ENCODE results near the gene SLC2A13.

The SLC2A13 gene

DNA sequence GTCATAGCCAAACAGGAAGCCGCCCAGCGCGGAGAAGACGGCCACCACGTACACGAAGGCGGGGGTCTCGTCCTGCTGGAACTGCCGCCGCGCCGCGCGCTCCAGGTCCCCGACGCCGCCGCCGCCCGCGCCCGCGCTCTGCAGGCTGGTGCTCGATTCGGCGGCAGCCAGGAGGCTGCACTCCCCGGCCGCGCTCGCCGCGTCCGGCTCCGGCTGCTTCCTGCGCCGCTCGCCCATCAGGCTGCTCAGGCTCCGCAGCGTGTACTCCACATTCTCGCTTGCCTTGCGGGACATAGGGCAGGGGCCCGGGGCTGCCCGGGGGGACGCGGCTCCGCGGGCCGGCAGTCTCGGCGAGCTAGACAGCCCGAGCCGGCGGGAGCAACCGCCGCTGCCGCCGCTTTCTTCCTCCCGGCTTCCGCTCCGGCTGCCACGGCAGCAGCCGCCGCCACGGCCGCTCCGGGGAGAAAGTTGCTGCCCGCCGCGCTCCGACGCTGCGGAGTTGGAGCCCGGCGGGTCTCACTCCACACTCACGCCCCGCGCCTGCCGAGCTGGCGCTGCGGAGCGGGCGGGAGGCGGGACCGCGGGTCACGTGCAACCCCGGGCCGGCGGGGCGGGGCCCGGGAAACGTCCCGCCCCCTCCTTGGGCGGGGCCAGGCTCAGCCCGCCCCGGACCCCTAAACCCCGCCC is at the start of gene SLC2A13:
Gene SLC2A13 (minus strand): TSS at position 567 of the 687 bp plus-strand sequence. CDS start 273 bp downstream, at position 294.
- FAIRE-seq = no peak

DNA sequence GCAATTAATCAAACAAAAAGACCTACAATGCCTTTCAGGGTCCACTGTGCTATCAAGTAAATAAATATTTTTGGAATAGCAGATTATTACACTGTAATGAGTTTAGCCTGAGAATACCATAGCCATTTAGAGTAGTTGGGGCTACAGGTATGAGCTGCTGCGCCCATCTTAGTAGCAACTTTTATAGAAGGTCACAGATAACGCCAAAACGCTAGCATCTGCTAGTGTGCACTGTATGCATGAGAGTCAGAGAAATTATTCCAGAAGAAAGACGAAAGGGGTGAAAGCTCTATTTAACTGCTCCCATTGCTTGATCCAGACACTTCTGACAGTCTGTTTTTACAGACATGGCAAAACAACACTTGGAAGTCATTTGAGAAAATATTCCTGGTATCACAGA is 48.5 kb upstream of the SLC2A13 start:
- FAIRE-seq = no peak

DNA sequence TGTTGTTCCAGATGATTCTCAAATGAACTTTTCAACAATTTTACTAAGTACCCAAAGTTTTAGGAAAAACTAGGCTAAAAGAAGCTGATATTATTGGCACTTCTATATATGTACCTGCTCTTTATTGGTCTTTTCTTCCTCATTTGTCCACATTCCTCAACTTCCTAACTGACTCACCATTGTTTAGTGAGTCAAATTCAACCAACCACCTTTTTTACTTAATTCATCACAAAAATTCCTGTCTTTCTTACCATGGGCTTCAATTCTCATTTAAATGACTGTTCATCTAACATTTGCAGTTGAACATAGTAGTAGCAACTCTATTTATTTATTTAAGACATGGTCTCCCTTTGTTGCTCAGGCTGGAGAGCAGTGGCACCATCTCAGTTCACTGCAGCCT is 47.6 kb upstream of the SLC2A13 start:
- no peak for FAIRE-seq

DNA sequence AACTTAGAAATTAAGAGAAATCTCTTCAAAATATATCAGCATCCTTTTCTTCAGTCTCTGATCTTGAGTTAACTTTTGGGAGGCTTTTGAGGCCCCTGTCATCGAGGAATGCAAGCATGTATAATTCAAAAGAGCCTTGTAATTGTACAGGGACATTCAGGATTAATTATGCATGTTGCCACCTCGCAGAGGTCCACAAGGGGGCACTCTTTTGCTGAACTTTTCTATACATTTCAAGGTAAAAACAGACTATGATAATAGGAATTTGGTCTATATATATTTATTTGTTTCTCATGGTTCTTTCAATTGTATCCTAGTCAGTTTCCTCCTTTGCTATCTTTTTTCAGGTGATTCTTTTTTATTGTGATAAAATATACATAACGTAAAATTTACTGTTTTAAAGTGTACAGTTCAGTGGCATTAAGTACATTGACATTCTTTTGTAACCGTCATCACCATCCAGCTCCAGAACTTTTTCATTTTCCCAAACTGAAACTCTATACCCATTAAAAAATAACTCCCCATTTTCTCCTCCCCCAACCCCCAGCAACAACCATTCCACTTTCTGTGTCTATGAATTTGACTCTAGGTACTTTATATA is 47.0 kb upstream of the SLC2A13 start:
- peak; percentile 92 for FAIRE-seq

DNA sequence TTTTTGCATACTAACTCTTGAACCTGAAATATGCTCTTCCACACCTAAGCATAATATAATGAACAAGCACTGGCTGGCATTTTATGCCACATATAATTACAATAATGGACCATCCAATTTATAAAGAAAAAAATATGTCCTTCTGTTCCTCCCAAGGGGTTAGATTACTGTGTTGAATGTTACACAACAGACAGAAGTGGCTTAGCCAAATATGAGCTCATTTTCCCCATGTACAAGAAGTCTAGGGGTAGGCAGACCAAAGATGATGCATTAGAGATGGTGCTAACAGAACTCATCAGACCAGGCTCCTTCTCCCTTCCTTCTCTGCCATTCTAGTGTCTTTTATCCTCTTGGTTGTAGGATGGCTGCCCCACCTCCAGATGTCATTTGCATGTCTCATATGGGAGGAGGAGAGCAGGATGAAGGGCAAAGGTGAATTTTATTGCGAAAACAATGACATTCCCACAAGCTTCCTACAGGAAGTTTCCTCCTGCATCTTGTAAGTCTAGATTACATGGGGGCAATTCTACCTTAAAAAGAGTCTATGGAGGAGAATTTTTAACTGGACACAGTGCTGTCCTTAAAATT is 43.9 kb upstream of the SLC2A13 start:
- FAIRE-seq = no peak

DNA sequence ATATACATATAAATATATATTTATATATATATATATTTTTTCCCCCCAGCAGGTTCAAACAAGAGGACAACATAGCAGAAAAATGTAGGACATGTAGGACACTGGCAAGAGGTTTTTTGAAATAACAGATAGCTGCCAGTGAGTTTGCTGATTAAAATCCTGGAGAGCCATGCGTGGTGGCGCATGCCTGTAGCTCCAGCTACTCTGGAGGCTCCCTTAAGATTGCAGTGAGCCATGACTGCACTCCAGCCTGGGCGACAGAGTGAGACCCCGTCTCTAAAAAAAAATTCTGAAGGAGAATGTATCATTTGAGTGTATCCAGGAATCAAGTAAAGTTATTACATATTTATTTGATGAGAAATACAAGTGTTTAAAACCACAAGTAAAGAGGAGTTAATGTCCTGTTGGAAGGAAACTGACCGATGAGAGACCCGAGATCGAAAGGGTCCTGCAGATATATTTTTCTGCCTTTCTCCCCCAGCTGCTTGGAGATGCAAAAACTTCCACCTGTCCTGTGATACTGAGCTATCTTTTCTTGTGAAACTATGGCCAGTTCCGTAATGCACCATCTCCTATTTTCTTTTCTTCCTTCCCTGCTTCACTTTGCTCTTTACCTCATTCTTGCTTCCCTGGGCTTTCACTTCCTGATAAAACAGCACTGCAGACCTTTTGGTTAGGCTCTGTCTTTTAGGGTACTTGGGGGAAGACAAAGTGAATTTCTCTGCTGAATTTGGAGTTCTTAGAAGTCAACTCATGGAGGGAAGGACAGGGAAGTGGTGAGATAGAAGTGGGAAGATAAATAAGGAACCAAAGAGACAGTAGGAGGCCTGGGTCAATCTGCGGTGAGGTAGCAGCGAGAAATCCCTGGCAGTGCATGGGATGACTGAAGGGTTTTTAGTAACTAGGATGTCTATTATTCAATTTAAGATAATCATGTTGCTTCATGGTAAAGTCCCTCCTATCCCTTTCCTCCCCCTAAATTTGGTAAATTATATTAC is 41.2 kb upstream of the SLC2A13 start:
- FAIRE-seq = no peak

DNA sequence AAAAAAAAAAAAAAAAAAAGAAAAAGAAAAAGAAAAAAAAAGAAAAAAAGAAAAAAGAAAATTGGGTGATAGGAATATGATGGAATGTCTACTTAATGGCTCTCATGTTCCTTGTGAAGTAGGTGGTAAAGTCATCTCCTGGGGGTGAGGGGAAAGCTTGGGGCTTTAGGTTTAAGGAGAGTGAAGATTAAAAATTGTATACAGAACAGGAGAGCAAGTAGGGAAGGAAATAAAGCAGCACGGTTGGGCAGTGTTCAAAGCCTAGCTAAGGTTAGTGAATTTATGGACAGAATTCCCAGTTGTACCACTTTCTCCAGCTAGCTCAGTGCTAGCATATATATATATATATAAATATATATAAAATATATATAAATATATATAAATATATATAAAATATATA is 40.0 kb upstream of the SLC2A13 start:
- FAIRE-seq = no peak

DNA sequence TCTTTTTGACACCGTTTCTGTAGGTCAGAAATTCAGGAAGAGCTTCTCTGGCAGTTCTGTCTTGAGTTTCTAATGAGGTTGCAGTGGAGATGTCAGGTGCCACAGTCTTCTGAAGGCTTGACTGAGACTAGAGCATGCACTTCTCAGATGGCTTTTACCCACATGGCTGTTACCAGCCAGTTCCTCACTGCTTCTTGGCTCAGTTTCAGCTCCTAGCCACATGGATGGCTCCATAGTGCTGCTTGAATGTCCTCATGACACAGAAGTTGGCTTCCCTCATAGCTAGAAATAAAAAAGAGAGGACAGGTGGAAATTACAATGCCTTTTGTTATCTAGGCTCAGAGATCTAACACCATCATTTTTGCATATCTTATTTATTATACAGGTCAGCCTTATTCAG is 38.1 kb upstream of the SLC2A13 start:
- FAIRE-seq = no peak

DNA sequence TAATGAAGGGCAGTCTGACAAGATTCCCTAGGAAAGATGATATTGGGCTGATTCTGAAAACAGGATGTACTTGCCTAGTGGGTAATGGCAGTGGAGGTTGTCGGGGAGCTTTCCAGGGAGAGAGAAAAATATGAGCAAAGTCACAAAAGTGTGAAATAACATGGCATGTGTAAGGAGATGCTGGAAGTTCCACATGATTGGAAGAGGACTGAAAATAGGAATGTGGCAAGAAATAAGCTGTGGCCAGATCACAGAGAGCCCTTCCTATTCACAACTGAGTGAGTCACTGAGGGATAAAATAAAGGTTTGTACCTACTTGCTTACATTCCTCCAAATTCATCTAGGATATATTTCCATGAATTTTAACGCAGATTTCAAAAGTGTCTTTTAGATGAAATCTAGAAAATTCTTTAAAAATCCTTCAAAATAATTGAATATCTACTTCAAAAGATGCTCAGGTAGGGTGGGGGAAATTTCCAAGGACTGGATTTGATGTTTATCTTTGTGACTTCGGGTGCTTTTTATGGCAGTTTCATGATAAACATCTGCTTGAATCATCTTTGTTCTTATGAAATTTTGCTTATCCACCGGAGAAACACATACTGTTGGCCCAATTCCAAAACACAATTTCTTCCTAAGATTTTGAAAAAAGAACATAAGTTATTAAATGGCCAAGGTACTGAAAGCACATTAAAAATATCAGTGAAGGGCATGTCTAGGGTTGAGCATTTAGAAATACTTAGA is 36.3 kb upstream of the SLC2A13 start:
- FAIRE-seq = no peak

DNA sequence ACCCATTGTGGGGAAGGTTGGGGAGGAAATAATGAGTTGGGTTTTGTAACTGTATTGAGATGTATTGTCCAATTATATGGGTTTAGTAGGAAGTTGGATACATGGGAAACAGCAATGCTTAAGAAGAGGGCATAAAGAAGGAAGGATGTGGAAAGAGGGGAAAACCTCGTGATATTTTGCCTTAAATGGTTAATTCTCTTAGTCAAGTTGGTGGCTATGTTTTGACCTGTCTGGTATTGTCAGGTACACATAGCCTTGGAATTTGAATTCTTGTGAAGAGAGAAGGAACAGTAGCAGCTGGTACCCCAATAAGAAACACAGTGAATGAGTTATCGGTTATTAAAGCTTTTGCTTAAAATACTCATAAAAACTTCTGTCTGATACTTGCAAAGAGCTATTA is 32.6 kb upstream of the SLC2A13 start:
- no peak for FAIRE-seq

DNA sequence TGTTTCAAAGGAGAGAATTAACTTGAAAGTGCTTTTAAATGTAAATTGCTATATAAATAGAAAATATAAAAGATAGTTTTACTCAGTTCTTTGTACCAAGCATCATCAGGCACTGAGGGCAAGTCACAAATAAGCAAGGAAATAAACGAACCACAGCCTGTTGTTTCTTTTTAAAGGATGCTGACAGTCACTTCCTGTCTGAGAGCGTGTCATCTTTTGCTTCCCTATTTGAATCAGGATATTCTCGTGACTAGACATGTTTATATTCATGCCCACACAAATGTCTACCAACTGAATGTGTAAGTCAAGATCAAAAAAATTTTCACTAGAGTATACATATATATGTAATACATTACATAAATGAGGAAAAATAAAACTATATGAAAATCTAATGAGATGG is 31.4 kb upstream of the SLC2A13 start:
- no peak for FAIRE-seq

DNA sequence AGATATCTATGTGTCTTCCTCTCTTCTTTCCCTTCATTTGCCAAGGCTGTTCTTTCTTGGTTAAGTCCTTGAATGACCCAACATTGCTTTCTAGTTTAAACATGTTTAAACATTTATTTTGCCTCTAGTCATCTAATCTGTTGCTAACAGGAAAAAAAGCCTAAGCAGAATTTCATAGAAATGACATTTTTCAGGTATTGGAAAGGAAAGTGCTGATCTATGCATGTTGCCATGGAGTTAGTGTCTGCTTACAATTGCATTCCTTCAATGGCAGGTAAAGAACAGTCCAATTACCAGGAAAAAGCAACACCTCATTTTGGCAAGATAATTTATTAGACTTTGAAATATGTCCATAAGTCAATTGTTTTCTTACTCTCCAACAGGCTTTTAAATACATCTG is 21.5 kb upstream of the SLC2A13 start:
- no peak for FAIRE-seq

DNA sequence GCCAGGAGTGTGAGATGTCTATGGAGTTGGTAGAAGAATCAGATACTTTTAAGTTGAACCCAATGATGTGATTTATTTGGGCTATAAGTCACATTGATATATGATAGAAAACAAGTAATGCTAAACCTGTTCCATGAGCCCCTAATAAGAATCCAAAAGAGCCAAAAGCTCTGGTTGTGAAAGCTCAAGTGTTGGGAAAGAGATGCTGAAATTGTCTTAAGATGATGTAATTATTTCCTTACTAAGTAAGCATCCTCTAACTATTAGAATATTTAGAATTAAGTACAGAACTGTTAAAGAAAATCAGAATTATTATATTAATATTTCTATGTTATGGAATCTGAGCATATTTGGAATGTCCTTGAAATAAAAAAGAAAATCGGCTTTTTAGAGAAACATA is 17.6 kb upstream of the SLC2A13 start:
- peak; percentile 91 for FAIRE-seq

DNA sequence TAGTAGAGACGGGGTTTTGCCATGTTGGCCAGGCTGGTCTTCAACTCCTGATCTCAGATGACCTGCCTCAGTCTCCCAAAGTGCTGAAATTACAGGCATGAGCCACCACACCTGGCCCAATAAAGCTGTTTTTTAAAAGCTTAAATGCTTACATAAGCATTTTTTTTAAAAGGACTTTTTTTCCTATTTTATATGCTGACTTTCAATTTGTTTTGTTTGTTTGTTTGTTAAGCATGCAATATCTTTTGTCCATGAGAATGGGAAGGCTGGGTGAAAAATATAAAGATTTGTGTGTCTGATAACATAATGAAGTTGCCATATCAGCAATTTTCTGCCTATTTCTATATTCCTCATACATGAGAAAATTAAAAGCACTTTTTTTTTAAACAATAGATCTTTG is 17.0 kb upstream of the SLC2A13 start:
- no peak for FAIRE-seq

DNA sequence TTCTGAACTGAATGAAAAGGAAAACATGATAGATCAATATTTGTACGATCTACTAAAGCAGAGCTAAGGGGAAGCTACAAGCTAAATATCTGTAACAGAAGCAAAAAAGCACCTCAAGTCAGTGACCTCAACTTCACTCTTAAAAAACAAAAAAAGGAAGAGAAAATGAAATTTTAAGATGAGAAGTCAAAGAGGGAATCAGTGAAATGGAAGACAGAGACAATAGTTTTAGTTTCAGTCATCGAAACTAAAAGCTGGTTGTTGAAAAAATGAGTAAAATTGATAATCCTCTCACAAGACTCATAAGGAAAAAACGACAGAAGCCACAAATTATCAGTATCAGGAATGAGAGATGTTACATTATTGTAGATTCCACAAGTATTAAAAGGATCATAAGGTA is 11.9 kb upstream of the SLC2A13 start:
- no peak for FAIRE-seq

DNA sequence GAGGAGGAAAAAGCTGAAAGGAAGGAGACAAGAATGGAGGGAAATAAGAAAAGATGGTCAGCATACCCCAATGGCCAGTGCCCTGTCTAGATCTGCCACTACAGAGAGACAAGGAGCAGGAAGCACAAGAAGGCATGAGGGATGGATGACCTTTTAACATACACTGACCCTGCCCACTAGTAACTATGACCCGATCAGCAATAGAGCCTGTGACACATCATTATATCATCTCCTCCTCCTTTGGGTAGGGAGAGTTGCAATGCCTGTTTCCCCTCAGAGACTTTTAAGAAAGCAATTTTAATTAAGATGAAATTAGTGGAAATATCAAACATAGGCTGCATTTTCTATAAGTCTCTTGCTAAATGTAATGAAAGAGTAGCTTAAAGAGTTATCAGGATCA is 4.7 kb upstream of the SLC2A13 start:
- no peak for FAIRE-seq

DNA sequence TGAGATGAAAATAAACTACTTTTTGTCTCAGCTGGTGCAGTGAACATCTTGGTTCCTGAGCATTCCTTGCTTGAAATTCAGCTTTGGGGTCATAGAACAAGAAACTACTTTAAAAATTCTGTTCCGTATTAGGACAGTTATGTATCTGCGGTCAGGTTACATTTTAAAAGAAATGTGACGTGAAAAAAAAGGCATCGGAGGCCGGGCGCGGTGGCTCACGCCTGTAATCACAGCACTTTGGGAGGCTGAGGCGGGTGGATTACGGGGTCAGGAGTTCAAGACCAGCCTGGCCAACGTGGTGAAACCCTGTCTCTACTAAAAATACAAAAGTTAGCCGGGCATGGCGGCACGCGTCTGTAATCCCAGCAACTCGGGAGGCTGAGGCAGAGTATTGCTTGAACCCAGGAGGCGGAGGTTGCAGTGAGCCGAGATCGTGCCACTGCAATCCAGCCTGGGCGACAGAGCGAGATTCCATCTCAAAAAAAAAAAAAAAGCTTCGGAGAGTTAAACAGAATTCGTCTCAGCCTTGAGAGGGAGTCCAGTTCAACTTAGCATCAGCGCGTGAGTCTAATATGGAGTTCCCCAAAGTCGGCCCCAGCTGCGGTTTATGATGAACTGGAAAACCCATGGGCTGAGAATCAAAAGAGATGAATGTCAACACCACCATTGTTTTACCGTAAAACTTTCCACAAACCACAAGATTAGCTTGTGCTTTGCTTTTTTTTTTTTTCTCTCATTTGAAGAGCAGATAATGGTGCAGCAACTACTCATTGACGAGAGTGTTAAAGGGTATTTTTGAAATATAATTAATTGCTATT is 2.1 kb upstream of the SLC2A13 start:
- no peak for FAIRE-seq

DNA sequence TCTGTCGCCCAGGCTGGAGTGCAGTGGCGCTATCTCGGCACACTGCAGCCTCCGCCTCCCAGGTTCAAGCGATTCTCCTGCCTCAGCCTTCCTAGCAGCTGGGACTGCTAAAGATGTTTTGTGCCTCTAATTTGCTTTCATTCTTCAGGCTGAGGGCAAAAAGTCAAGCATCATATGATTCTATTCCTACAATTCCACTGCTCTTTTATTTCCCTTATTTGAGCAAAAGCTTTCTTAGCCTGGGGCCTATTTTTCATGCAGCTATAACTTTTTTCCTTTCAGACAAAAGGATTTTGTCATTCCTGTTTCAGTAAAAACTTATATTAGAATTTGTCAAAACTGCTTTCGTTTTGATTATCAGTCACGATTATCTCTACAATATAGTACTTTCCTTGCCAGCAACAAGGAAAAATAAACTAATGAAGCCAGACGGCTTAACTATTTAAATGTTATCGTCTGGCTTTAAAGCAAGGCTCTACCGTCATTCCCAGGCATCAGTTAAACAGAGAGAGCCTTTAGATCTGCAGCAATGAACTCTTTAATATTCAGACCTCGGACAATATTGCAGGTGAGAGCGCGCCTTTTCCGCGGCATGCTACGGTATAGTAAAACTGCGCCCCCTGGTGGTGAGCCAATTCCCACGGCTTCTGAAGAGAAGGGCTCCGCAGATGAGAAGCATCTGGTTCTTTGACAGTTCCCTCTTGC is 1.4 kb upstream of the SLC2A13 start:
- no peak for FAIRE-seq

DNA sequence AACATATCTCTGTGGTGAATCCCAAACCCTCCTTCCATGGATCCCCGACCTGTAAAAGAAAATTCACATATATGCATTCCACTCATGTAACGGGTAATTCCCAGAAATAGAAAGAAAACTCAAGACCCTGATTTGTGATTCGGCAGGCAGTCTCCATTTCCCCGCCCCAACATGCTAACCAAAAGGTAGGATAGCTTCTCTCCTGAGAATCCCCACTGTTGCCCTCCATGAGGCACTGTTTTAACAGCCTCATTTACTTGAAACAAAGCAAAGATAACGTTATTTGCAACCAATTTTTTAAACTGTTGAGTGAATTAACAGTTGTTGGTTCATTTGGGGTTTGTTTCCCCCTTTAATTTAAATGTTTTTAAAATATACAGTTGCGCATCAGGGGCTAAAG is 774 bp upstream of the SLC2A13 start:
- no peak for FAIRE-seq

DNA sequence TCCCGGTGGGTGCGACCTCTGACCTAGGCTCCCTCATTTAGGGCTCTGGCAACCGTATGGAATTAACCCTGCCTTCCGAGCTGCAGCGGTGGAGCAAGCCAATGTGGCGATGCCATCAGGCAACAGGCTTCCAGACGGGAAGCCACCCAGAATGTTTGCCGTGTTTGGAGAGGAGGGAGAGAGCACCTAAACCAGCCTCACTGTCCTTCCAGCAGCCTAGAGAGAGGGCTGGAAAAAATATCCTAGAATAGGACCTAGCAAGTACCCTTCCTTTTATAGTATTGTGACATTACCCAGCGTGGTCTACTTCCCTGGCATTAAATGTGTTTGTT is 287 bp upstream of the SLC2A13 start:
- no peak for FAIRE-seq

DNA sequence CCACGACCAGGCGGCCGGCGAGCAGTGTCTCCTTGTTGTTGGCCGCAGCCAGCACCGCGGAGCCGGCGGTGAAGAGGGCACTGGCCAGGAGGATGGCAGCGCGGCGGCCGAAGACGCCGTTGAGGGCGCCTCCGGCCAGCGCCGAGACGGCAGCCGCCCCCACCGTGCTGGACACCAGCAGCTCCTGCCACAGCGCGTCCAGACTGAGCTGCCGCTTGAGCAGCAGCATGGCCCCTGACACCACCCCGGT is 691 bp downstream of the SLC2A13 start:
- no peak for FAIRE-seq
